ENCODE results near the gene TXLNA. TPM values are rescaled to one million over a fixed set of nuclear protein-coding genes. Genes with fewer than 3 reads are reported as not detected.

The TXLNA gene
- total RNA-seq, 4 donors from 2014 or later: 27.1 to 46.2 (median 31.0) TPM

- Histone ChIP-seq H3K27ac (peak overlapping the region; percentile 66 to 88 (median 78)), H3K27me3 (no peaks in the 10 kb centered on the region), H3K4me3 (peak overlapping the region; percentile 63 to 76 (median 72)), H3K9me3 (no peaks in the 10 kb centered on the region), H3K4me1 (peaks cover 0 to 30% (median 5%) of the 10 kb centered on the region in 4 donors), H3K36me3 (no peaks in the 10 kb centered on the region)
- peak; percentile 69 to 81 (median 74) for DNase-seq
- TF ChIP-seq CTCF (IDR thresholded peaks at IDR 0.05): no peak
- no peak for TF ChIP-seq POLR2A (IDR thresholded peaks at IDR 0.05)
Measured at GRCh38 chr1:32241001-32241763, 61.7 kb downstream of the TXLNA start.

GRCh38 chr1:32242341-32242851 is 62.9 kb downstream of the TXLNA start:
- Histone ChIP-seq H3K36me3 (no peaks in the 10 kb centered on the region), H3K4me1 (peaks cover 0 to 30% (median 6%) of the 10 kb centered on the region in 4 donors), H3K9me3 (no peaks in the 10 kb centered on the region), H3K4me3 (no peak overlapping the region), H3K27ac (peak overlapping the region in 2 of 4 donors; percentile 31 to 52), H3K27me3 (no peaks in the 10 kb centered on the region)
- peak in 1 of 3 donors; percentile 67 for DNase-seq
- TF ChIP-seq POLR2A (IDR thresholded peaks at IDR 0.05) (no peak), CTCF (IDR thresholded peaks at IDR 0.05) (no peak)

- H3K9me3 ChIP-seq: no peaks in the 10 kb centered on the region
- H3K27ac ChIP-seq: peak within 1 kb of the TSS; percentile 66 to 94 (median 85)
- no peak for DNase-seq
- H3K4me1 ChIP-seq: peaks cover 0 to 43% (median 22%) of the 10 kb centered on the region in 4 donors
- H3K27me3 ChIP-seq: no peaks in the 10 kb centered on the region
- H3K36me3 ChIP-seq: no peaks in the 10 kb centered on the region
- TF ChIP-seq POLR2A (IDR thresholded peaks at IDR 0.05) (no peak), CTCF (IDR thresholded peaks at IDR 0.05) (no peak)
- no peak within 1 kb of the TSS for H3K4me3 ChIP-seq
Measured at GRCh38 chr1:32246888-32247273, 67.4 kb downstream of the TXLNA start, which contains the start of gene FAM167B. FAM167B (plus strand) TSS chr1:32247222; CDS start chr1:32247422, 200 bp downstream.

- H3K4me3 ChIP-seq: no peak overlapping the region
- H3K36me3 ChIP-seq: no peaks in the 10 kb centered on the region
- peak overlapping the region; percentile 66 to 94 (median 85) for H3K27ac ChIP-seq
- H3K4me1 ChIP-seq: peaks cover 0 to 42% (median 23%) of the 10 kb centered on the region in 4 donors
- DNase-seq: no peak
- no peaks in the 10 kb centered on the region for H3K27me3 ChIP-seq
- TF ChIP-seq CTCF (IDR thresholded peaks at IDR 0.05): no peak
- TF ChIP-seq POLR2A (IDR thresholded peaks at IDR 0.05): no peak
- H3K9me3 ChIP-seq: no peaks in the 10 kb centered on the region
Measured at GRCh38 chr1:32247452-32247851, 68.0 kb downstream of the TXLNA start.

Other genes starting within 250 kb of the TXLNA start
- gene PTP4A2, start 241.3 kb upstream of the TXLNA start, total RNA-seq: 100 to 1,000 TPM; 103 to 165 (median 122) TPM
- gene KHDRBS1, start 165.8 kb upstream of the TXLNA start, total RNA-seq: 10 to 100 TPM; 54.2 to 97.4 (median 59.7) TPM
- gene TMEM39B, start 106.7 kb upstream of the TXLNA start, total RNA-seq: 1 to 10 TPM; 2.5 to 9.9 (median 6.6) TPM
- gene KPNA6, start 71.6 kb upstream of the TXLNA start, total RNA-seq: 10 to 100 TPM; 24.8 to 29.8 (median 25.6) TPM
- gene CCDC28B, start 20.9 kb downstream of the TXLNA start, total RNA-seq: 1 to 10 TPM in 2 of 4 donors, not detected in 2; 1.1 to 2.4 TPM
- gene IQCC, start 26.0 kb downstream of the TXLNA start, total RNA-seq: 1 to 10 TPM in 3 of 4 donors, under 1 TPM in 1; 0.88 to 8.3 (median 2.6) TPM
- gene DCDC2B, start 29.4 kb downstream of the TXLNA start, total RNA-seq: under 1 TPM in 1 of 4 donors, not detected in 3; 0.85 TPM
- 10 to 100 TPM; 15.9 to 47.0 (median 25.4) TPM for gene TMEM234, start 42.7 kb downstream of the TXLNA start, total RNA-seq
- 100 to 1,000 TPM in 1 of 4 donors, 10 to 100 TPM in 3; 76.1 to 105 (median 84.7) TPM for gene EIF3I, start 42.7 kb downstream of the TXLNA start, total RNA-seq
- 1 to 10 TPM in 2 of 4 donors, not detected in 2; 4.1 to 5.1 TPM for gene FAM167B, start 67.5 kb downstream of the TXLNA start, total RNA-seq
- 10 to 100 TPM in 2 of 4 donors, 1 to 10 TPM in 2; 8.6 to 59.4 (median 12.4) TPM for gene LCK, start 71.6 kb downstream of the TXLNA start, total RNA-seq
- gene HDAC1, start 112.4 kb downstream of the TXLNA start, total RNA-seq: 100 to 1,000 TPM in 3 of 4 donors, 10 to 100 TPM in 1; 93.0 to 147 (median 122) TPM
- gene MARCKSL1, start 156.6 kb downstream of the TXLNA start, total RNA-seq: 10 to 100 TPM; 19.1 to 51.2 (median 35.9) TPM
- 10 to 100 TPM; 15.7 to 44.5 (median 25.6) TPM for gene FAM229A, start 182.8 kb downstream of the TXLNA start, total RNA-seq
- gene TSSK3, start 182.9 kb downstream of the TXLNA start, total RNA-seq: 1 to 10 TPM in 1 of 4 donors, not detected in 3; 5.2 TPM
- gene BSDC1, start 214.8 kb downstream of the TXLNA start, total RNA-seq: 100 to 1,000 TPM in 3 of 4 donors, 10 to 100 TPM in 1; 89.1 to 140 (median 109) TPM